ENCODE results near the gene TPPP. TPM values are rescaled to one million over a fixed set of nuclear protein-coding genes. Genes with fewer than 3 reads are reported as not detected.

The TPPP gene
- total and polyA plus RNA-seq, 2 of the 13 experiments (the other 11 are each of a cell fraction or from before 2014, with no cell fraction given), result 0.07 TPM; not detected in 1

DNA sequence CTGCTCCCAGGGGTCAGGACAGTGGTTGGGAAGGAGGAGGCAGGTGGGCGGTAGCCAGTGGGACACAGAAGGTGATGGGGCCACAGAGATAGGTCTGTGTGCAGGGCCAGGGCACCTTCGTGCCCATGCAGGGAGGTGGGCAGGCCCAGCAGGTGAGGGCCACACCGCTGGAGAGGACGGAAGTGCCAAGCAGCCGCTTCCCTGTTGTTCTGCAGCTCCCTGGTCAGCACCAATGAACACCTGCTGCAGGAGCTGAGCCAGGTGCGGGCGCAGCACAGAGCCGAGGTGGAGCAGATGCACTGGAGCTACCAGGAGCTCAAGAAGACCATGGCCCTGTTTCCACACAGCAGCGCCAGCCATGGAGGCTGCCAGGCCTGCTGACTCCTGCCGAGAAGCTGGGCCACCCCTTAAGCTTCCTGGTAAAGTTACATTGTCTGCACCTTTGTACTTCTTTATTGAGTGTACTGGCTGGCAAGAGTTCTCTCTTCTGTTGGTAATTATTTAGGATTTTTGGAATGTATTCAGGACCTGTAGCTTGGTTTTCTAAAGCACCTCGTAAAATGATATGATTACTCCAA lies 40.3 kb downstream of the TPPP start:
- Histone ChIP-seq H3K9me3 (ENCODE audit: low read length) (no peaks in the 10 kb centered on the region), H3K27me3 (ENCODE audit: control insufficient read depth in 1 of 2, insufficient read depth in 2 of 2, low read length in 2 of 2) (no peaks in the 10 kb centered on the region), H3K36me3 (replicated peaks in 1 of 2; ENCODE audit: control insufficient read depth in 1 of 2, insufficient read depth in 2 of 2, low read length in 2 of 2) (peaks cover 7 to 40% of the 10 kb centered on the region in 2 experiments; a peak in 4 of 5 replicates), H3K4me3 (replicated peaks in 1 of 3; ENCODE audit: insufficient read depth in 1 of 3, low read depth in 2 of 3, low read length in 3 of 3) (no peak overlapping the region), H3K4me1 (ENCODE audit: insufficient read depth, low read length) (no peaks in the 10 kb centered on the region), H3K79me2 (ENCODE audit: insufficient read depth, low read length) (no peaks in the 10 kb centered on the region), H4K20me1 (ENCODE audit: insufficient read depth, low read length) (no peaks in the 10 kb centered on the region), H3K9ac (ENCODE audit: insufficient read depth, low read depth, low read length) (no peak overlapping the region), H3K27ac (ENCODE audit: extremely low read length, insufficient read depth, low read length) (no peak overlapping the region), H3K4me2 (ENCODE audit: low read depth, low read length) (no peak overlapping the region), H2AFZ (ENCODE audit: low read length) (no peak overlapping the region)
- TF ChIP-seq GLI4 (CRISPR knock-in tag; IDR thresholded peaks at IDR 0.05; ENCODE audit: borderline replicate concordance) (no peak), RBFOX2 (IDR thresholded peaks at IDR 0.05; ENCODE audit: low read depth, low read length) (no peak), ZNF607 (CRISPR knock-in tag; IDR thresholded peaks at IDR 0.05; ENCODE audit: borderline replicate concordance) (no peak), STAG1 (CRISPR knock-in tag; IDR thresholded peaks at IDR 0.05) (no peak), MEIS2 (CRISPR knock-in tag; IDR thresholded peaks at IDR 0.05) (no peak), NR1H2 (CRISPR knock-in tag; IDR thresholded peaks at IDR 0.05; ENCODE audit: borderline replicate concordance, low read depth) (no peak)
- ATAC-seq (no peak), FAIRE-seq (no peak), DNase-seq (ENCODE audit: low spot score) (no peak)
- 95% methylated on average over 4 of the region's 11 CpGs for WGBS (ENCODE audit: low lambda C conversion rate)
- CTCF ChIA-PET (ENCODE audit: low intra/inter-chr PET ratio, low total read pairs), result no interaction called here
- intact Hi-C loops (cut with micrococcal nuclease; ENCODE audit: unreplicated experiment), result no loop called here
- in situ Hi-C loops (cut with HindIII; ENCODE audit: extremely low pct_ligation_motif_present, low pct_unique_long_range_greater_than_20kb), result no loop called here
- BruUV-seq (replicated peaks), result no TSS peak
- POLR2A ChIA-PET, result no interaction called here

DNA sequence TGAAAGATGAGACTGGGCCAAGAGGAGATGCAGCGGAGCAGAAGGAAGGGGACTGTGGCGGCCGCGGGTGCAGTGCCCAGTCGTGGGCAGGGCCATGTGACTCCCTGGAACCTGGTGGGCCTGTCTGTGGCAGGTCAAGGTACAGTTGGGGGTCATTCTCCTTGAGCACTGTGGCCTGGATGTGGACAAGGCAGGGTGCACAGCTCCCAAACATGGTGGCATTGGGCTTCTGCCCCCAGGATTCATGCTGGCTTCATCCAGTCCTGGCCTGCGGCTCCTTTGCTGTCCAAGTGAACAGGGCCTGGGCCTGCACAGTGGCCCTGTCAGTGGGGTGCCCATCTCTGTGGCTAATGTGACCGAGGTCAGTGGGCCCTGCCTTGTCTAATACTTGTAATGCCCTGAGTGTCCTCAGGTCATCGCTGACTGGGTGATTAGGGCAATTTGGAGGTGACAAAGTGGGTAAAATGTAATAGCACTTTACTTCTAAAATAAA lies 41.1 kb downstream of the TPPP start:
- in situ Hi-C loops (cut with HindIII; ENCODE audit: extremely low pct_ligation_motif_present, low pct_unique_long_range_greater_than_20kb), result no loop called here
- FAIRE-seq (no peak), ATAC-seq (no peak; the same call in 2 of the 3 replicates), DNase-seq (ENCODE audit: low spot score) (no peak)
- no peak overlapping the region for H3K4me3 ChIP-seq (replicated peaks in 1 of 3; ENCODE audit: insufficient read depth in 1 of 3, low read depth in 2 of 3, low read length in 3 of 3)
- no peaks in the 10 kb centered on the region for H3K79me2 ChIP-seq (ENCODE audit: insufficient read depth, low read length)
- POLR2A ChIA-PET, result no interaction called here
- peaks cover 11 to 40% of the 10 kb centered on the region in 2 experiments; a peak in 4 of 5 replicates for H3K36me3 ChIP-seq (replicated peaks in 1 of 2; ENCODE audit: control insufficient read depth in 1 of 2, insufficient read depth in 2 of 2, low read length in 2 of 2)
- TF ChIP-seq NCOA2 (CRISPR knock-in tag; IDR thresholded peaks at IDR 0.05) (no peak), NRL (CRISPR knock-in tag; IDR thresholded peaks at IDR 0.05; ENCODE audit: borderline replicate concordance) (no peak)
- H3K27ac ChIP-seq (ENCODE audit: extremely low read length, insufficient read depth, low read length), result no peak overlapping the region
- no peak overlapping the region for H3K4me2 ChIP-seq (ENCODE audit: low read depth, low read length)
- CTCF ChIA-PET (ENCODE audit: low intra/inter-chr PET ratio, low total read pairs), result no interaction called here
- intact Hi-C loops (cut with micrococcal nuclease; ENCODE audit: unreplicated experiment), result no loop called here
- no peak overlapping the region for H3K9ac ChIP-seq (ENCODE audit: insufficient read depth, low read depth, low read length)
- no TSS peak for BruUV-seq (replicated peaks)
- no peaks in the 10 kb centered on the region for H3K9me3 ChIP-seq (ENCODE audit: low read length)
- H2AFZ ChIP-seq (ENCODE audit: low read length), result no peak overlapping the region
- H3K4me1 ChIP-seq (ENCODE audit: insufficient read depth, low read length), result no peaks in the 10 kb centered on the region
- 97% methylated on average over 7 of the region's 8 CpGs for WGBS (ENCODE audit: low lambda C conversion rate)
- no peaks in the 10 kb centered on the region for H3K27me3 ChIP-seq (ENCODE audit: control insufficient read depth in 1 of 2, insufficient read depth in 2 of 2, low read length in 2 of 2)
- H4K20me1 ChIP-seq (ENCODE audit: insufficient read depth, low read length), result no peaks in the 10 kb centered on the region

Data from HepG2 (cell line).